Fibroblast of skin of right biceps (primary cell): Measurements from ENCODE around the gene COTL1.
"Not testable (repeated sequence)": the region's sequence is repeated elsewhere in the genome, so short reads cannot be mapped to it uniquely, and the experiment has no call there.

ENCODE experiments used
- DNase-seq: peaks from one replicate; pipeline ENCODE4 v3.0.0-alpha.2; 2013

Gene COTL1

DNA sequence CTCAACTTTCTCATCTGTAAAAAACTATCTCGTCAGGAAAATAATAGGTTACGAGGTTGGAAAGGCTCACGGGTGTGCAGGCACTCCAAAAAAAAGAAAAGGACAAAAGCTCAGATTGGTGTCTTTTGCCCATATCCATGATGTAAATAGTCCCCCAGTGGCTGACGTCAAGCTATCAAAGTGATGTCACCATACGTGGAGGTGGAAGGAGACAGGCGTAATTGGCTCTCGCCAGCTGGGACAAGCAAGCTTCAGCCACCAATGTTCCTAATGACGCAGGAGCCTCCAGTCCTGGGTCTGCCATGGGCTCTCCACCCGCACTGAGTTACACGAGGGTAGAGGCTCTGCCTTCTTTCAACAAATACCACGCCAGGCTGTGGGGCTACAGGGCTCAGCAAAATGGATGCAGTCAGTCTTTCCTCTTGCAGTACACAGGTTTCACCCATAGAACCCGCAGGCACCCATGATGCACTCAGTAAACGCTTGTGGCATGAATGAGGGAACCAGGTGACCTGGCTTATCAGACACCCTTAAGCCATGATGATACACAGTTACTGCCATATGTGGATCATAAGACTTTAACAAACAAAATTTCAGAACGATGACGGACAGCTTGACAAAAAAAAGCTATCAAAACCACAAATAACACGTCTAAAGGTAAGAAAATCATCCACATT lies 50.5 kb downstream of the COTL1 start:
- DNase-seq, result no peak

DNA sequence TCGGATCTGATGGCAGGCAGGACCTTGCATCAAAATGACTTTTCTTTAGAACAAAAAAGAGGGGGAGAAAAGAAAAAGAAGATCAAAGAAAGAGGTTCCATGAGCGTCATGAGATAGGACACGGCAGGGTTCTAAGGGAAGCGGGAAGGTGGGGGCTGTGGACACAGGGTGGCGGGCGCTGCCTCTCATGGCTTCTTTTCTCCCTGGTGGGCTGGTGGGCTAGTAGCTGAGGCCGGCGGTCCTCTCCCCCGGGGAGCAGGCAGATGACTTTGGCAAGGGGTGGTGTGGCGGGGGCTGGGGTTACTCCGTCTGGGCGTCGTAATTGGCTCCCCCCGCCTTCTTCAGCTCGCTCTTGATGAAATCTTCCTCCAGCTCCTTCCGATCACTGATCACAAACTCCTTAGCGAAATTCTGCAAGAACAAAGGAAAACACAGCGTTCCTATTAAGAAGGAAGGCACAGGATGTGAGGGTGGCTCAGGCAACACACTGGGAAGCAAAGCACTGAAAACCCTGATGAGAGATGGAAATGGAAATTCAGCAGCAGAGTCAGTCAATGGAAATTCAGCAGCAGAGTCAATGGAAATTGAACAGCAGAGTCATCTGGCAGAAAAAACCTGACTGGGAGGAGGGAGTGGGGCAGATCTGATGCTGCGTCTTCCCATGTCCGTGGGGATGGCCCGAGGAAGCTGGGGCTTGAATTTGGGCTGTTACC lies 51.2 kb downstream of the COTL1 start:
- DNase-seq, result no peak

DNA sequence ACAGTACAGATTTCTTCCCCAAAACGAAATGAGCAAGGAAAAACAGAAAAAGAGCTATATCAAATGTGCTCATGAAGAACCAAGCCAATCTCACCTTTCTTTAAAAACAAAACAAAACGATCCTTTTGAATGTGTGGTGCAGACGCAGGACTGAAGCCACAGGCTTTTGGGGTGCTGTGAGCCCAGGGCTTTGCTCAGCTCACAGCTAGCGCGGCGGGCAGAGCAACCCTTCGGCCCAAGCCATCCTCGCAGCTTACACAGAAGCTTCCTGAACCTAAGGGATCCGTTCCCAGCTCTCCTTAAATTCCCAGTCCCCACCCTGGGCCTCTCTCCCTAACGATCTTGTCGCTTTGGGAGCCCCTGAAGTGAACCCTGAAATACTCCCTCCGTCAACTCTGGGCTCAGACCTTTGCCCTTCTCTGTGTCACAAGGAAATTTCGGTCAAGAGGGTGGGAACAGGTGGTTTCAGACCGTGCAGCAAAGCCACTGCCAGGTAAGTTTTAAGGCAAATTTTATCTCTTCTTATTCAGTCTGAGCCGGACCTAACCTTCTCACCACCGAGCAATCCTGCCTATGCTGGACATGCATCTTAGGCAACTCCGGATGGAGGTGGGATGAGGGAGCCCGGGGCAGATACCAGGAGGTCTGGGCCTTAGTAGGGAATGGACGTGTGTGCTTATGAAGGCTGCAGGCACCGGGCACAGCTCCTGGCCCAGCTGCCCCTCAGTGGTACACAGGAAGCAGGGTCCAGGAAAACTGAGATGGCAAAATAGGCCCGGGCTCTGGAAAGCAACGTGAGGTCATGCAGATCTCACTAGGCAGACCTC lies 52.0 kb downstream of the COTL1 start:
- DNase-seq, result no peak

DNA sequence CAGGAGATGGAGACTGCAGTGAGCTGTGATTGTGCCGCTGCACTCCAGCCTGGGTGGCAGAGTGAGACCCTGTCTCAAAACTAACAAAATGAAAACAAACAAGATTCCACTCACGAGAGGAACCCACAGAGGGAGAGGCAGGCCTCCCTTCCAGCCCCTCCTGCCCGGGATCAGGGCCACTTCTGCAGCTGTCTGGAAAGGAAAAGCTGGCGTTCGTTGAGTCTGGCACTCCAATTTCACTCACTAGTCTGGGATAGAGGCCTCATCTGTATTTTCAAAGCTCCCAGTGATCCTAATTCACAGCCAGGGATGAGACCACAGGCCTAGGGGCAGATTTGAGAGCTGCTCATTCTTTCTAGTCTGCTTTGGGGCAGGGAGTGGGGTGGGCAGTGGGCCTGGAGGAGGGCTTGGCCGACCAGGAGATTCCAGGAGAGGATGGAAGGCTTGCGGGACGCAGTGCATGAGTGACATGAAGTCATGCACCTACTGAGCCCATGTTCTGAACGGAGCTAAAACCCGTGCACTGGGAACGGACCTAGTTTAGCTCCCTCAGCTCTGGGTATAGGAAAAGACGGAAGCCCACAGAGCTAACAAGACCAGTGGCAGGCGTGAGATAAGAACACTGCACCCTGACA lies 54.0 kb downstream of the COTL1 start:
- DNase-seq, result no peak

DNA sequence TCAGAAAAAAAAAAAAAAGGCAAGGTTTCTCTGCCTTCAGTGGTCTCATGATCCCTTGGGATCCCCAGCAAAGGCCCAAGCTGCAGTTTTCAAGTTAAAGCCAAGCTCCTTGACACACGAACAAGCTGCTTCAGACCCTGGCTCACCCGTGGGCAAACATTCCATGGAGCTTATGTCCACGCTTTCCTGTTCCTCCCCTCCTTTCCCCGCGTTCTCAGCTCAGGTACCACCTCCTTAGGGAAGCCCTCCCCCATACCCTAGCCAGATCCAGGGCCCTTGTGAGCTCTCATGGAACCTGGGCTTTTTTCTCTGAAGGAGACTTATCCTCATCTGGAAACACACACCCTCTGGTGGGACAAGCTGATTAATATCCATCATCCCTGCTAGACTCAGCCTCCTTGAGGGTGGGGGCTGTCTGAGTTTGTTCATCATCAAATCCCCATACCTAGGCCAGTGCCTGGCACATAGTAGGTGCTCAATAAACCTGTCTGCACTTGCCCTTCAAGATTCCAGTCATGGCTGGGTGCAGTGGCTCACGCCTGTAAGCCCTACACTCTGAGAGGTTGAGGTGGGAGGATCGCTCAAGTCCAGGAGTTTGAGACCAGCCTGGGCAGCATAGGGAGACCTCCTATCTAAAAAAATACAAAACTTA lies 54.7 kb downstream of the COTL1 start:
- no peak for DNase-seq

DNA sequence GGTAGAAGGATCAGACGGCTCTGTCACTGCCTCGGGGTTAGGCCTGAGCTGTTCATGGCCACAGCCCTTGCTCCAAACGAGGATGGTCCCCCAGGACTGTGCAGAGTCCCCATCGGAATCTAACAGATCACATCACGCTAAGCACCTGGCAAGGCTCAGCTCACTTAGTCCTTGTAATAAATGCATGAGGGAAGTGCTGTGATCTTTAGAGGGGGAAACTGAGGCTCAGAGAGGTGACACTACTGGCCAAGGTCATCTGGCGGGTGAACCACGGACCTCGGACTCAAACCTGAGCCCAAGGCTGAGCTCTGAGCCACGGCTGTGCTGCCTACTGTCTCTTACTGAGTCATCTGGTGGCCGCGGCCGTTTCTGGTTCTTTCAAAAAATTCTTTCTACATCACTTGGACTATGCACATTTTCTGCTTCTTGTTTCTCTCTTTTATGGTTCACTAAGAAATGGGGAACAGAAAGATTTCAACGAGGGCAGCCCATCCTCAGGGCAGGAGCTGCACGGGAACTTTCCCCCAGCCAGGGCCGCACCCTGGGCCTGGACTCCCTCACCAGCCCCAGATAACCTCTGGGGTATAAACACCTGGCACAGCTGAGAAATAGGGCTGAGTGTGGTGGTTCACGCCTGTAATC lies 55.6 kb downstream of the COTL1 start:
- DNase-seq, result no peak

DNA sequence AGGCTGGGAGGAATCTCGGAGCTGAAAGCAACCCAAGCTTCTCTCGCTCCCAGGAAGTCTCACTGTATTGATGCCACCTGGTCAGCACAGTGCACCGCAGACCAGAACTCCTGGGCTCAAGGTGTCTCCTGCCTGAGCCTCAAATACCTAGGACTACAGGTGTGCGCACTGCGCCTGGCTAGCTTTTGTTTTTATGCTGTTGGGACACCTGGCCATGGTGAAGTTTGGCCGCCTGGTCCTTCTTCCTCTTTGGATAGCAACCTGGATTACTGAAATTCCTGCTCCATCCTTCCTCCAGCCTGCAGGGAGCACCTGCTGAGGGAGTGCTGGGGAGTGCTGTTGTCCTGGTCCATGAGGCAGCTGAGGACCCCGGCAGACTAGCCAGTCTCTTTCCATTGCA lies 56.6 kb downstream of the COTL1 start:
- no peak for DNase-seq

DNA sequence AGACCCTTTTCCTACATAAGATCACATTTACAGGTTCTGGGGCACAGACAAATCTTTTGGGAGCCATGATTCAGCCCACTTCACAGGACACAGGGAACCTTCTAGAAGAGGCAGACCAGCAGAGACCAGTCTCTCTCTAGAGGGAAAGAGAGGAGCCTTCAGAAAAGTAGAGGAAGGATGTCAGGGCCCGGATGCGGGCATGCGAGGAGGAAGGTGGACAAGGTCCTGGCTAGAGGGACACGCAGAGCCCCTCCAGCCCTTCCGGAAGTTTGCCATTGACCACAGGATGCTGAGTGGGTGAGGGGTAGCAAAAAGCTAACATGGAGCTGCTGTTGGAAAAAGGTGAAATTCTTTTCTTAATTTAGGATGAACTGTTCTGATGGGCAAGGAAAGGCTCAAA lies 57.6 kb downstream of the COTL1 start:
- DNase-seq, result no peak

DNA sequence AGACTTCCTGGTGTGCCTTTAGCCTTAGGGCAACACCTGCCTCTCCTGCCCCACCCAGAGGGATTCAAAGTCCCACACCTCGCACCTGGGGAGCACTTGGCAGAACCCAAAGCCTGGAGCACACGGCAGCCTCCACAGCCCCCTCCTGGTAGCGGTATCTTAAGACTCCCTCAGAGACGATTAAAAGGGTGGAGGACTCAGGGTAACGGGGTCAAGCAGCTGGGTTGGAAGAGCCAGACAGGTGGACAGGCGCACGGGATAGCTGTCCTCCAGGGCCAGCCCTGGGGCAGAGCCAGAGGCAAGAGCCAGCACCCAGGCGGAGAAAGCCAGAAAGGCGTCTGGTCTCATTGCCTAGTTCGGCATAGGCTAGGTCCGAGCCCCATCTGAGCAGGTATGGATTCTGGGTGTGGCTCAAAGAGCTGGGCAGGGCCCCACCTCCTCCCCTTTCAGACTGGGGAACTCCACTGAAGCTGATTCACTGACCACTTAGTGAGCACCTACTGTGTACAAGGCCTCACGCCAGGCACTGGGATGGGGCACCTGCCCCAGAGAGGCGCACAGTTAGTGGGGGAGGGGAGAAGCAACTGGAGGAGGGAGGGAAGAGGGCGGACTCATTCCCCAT lies 58.5 kb downstream of the COTL1 start:
- no peak for DNase-seq

DNA sequence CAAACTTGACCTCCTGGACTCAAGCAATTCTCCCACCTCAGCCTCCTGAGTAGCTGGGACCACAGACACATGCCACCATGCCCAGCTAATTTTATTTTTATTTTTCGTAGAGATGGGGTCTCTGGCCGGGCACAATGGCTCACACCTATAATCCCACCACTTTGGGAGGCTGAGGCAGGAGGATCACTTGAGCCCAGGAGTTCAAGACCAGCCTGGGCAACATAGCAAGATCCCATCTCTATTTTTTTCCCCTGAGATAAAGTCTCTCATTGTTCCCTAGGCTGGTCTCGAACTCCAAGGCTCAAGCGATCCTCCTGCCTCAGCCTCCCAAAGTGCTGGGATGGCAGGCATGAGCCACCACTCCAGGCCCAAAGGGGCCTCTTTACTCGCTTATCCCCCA lies 59.0 kb downstream of the COTL1 start:
- not testable (repeated sequence) for DNase-seq

DNA sequence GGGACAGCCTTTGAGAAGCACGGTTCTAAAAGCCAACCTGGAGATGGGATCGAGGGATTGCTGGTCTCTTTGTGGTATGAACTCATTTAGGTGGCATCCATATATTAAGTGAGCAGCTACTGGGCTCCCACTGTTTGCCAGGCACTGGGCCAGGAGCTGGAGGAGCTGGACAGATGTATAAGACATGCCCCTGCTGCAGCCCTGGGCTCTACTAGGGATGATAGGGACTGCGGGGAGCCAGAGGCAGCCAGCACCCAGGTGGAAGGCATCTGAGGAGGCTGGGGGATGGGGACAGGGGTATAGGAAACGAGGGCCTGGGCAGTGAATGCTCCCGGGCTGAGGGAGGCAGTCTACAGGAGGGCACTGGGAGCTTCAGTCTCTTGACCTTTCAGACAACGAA lies 60.4 kb downstream of the COTL1 start:
- no peak for DNase-seq

DNA sequence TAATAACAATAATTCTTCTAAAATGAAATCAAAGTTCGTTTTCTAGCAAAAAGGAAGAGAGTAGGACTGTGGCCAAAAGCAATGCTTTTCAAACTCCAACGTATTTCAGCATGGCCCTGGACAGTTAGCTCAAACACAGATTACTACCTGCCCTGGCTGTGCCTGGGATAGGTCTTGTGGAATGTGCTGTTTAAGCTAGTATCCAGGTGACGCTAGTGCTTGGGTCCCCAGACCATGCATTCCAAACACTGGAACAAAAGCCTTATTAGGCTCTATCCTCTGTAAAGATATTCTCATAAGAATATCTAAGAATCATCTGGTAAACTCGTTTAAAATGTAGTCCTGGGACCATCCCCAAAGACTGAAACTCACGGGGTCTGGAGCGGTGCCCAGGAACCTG lies 60.8 kb downstream of the COTL1 start:
- no peak for DNase-seq

DNA sequence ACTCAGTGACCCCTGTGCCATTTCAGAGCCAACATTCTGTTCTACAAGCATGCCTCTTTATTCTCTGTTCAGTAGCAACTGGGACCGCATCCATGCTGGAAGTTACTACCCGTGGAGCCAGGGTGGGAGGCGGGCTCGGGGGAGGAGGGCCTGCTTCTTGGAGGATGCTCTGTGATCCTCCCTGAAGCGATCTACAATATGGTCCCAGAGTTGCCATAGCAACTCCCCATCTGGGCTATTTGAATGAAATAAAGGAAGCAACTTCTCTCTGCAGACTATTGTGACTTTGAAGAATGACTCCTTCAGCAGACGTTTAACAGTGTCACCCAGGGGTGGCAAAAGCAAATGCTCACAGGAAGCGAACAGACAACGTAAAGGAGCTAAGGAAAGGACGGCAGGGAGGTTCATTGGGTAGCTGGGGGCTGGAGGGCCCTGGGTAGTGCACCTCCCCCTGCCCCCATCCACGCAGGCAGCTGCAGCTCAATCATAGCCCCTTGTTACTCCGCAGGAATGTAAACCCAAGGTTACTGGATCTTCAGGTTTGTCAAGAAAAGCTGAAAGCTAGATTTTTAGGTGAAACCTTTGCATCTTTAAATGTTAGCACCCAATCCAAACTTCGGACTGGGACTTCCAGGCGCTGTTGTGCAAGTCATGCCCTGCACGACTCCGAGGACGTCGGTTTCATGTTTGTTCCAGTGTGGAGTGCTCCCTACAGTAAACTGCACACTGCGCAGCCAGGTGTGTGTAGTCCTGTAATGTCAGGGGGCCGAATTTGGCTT lies 62.3 kb downstream of the COTL1 start:
- DNase-seq, result no peak

DNA sequence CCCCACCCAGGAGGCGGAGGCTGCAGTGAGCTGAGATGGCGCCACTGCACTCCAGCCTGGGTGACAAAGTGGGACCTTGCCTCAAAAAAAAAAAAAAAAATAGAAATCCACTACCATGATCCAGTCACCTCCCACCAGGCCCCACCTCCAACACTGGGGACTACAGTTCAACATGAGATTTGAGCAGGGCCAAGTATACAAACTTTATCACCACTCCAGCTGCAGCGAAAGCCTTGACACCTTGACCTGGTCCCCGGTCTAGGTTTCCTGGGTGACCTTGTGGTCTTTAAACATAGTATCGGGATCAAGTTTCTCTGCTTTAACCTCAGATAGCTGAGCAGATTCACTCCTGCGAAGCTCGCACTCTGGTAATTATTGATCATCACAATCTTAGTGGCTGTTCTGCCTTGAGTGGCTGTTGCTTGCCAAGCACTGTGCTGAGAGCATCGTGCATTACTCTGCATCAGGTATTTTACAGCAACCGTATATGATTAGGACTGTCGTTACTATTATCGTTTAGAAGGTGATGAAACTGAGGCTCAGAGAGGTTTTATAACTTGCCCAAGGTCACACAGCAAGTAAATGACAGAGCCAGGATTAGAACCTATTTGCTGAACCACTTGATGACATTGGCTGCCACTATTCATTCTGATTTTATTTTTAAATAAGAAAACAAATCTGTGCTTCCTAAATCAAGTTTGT lies 63.1 kb downstream of the COTL1 start:
- no peak for DNase-seq

DNA sequence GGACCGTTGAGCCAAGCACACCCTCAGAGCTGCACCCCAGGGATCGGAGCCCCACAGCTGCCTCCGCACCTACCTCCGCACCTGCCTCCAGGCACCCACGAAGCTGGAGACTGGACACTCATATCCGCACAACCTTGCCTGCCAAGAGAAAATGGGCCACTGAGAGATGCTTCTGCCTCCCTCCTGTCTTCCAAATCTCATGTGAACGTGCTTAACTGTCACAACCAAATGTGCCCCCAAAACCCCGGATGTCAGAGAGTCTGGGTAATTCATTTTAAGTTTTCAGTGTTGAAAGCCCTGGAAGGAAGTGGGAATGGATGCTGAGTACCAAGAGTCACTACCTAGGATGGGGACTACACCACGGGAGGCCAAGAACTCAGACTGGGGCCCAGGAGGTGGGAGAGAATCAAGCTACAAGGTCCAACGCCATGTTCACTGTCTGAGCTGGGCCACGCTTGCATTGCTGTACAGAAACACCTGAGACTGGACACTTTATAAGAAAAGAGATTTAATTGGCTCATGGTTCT lies 63.9 kb downstream of the COTL1 start:
- DNase-seq, result no peak

DNA sequence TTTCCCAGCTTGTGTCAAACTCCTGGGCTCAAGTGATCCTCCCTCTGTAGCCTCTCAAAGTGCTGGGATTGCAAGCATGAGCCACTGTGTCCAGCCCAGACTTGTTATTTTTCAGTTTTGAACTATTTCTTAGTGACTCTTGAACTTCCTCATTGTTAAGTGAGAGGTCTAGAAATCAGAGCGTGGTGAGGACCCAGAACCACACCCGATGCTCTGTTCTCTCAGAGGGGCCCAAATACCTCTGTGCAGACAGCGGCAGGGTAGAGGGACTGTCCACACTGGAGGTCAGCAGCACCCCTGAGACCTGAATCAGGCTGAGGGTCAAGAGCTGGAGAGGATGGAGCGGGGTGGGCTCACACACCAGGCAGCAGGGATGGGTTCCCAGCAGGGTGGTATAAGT lies 65.7 kb downstream of the COTL1 start:
- DNase-seq, result no peak

DNA sequence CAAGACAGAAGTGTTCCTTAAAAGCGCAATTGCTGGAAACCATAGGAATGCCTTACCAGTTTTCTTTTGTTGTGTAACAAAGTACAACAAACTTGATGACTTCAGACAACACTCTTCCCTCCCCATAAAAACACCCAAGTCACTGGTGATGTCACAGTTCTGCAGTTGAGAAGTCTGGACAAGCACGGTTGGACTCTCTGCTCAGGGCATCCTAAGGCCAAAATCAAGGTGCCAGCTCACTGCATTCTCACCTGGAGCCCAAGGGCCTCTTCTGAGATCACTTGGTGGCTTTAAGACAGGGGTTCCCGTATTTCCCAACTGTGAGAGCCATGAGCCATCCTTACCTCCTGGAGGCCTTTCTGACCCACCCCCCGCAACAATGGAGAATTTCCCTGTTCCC lies 67.8 kb downstream of the COTL1 start:
- DNase-seq, result no peak

DNA sequence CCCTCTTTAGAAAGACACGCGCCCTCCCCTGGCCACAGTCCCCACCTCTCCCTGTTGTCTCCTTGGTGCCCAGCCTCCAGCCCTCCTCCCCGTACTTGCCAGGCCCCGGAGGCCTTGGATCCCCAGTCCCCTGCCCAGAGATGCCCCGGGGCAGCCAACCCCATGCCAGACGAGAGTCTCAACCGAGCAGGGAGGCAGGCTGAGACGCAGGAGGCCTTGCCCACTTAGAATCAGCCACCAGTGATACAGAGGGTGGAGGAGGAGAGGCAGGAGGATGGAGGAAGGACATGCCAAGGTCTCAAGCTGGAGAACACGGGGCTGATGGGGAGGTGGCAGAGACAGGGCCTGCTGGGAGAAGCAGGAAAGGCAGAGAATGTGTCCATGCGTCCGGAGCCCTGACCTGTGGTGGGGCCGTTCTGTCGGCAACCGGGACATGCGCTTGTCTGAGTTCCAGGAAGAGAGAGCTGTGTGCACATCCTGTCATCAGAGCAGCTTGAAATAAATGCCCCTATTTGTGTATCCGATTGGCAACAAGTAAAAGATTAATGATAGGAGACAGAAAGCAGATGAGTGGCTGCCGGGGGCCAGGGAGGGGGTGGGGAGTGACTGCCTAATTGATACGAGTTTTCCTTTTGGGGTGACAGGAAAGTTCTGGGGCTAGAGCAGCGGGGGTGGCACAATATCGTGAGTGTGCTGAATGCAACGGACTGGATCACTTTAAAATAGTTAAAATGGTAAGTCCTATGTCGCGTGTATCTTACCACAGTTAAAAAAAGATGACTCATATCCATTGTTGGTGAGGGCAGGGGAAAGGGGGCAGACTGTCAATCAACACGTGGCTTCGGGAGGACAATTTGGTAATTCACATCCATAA lies 68.7 kb downstream of the COTL1 start:
- peak; percentile 28 for DNase-seq

DNA sequence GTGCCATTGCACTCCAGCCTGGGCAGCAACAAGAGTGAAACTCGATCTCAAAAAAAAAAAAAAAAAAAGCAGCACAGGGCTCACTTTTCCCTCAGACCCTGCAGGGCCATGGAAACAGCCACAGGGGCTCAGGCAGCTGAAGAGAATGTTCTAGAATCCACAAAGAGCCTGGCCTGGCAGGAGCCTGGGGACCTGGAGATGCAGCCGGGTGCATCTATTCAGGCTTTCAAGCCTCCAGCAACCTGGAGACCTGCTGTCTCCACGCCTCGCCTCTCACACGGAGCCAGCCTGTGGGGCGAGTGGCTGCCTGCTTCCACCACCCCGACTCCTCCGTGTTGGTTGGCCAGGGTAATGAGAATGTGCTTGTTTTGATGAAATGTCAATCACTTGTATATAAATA lies 69.4 kb downstream of the COTL1 start:
- no peak for DNase-seq
